PC-3 (cell line): Measurements from ENCODE around the gene FOXN4.

Experiments
- EZH2 ChIP-seq: fragments of 300-600 bp; sonication (generic); IDR thresholded peaks from one replicate; pipeline ENCODE4 v1.6.1; 2017; ENCODE audit warnings: antibody characterized with exemption, mild to moderate bottlenecking, low read length; ENCODE audit not compliant: unreplicated experiment
- TF ChIP-seq, protein P1 (sequence below): fragments of 300-600 bp; sonication (generic); conservative IDR thresholded peaks from 2 replicates; pipeline ENCODE4 v1.5.1; 2017; ENCODE audit warnings: antibody characterized with exemption, low read depth, mild to moderate bottlenecking, low read length

DNA sequence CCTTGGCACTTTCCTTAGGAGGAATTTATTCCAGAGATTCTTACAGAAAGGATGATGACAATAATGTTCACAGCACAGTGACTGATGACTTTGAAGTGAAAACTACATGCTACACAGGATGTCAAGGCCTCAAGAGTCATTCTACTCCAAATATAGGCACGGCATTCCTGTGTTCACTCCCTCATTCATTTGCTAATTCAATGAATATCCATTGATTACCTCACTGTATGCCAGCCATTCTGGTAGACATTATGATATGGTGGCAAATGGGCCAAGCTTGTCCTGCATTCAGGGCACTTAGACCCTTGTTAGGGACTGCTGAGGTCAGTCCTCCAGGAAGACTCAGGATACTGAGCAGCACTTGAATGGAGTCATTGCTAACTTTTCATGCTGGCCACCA is 48.0 kb downstream of the FOXN4 start:
- TF ChIP-seq, protein P1, sequence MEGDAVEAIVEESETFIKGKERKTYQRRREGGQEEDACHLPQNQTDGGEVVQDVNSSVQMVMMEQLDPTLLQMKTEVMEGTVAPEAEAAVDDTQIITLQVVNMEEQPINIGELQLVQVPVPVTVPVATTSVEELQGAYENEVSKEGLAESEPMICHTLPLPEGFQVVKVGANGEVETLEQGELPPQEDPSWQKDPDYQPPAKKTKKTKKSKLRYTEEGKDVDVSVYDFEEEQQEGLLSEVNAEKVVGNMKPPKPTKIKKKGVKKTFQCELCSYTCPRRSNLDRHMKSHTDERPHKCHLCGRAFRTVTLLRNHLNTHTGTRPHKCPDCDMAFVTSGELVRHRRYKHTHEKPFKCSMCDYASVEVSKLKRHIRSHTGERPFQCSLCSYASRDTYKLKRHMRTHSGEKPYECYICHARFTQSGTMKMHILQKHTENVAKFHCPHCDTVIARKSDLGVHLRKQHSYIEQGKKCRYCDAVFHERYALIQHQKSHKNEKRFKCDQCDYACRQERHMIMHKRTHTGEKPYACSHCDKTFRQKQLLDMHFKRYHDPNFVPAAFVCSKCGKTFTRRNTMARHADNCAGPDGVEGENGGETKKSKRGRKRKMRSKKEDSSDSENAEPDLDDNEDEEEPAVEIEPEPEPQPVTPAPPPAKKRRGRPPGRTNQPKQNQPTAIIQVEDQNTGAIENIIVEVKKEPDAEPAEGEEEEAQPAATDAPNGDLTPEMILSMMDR, result no peak
- no peak for TF ChIP-seq EZH2
